Activated CD4-positive, alpha-beta memory T cell treated with anti-CD3 and anti-CD28 coated beads for 36 hours (primary cell): Measurements from ENCODE around the gene IMPG1. TPM values are rescaled to one million over a fixed set of nuclear protein-coding genes. Genes with fewer than 3 reads are reported as not detected.

ENCODE experiments used
- CTCF ChIA-PET: fragments of 350-600 bp; sonication (Branson Sonifier 250); formaldehyde crosslinking; loops from one replicate; lab custom pipeline; 2021; ENCODE audit warnings: antibody characterized with exemption, inconsistent platforms; lab: Charles Lee
- POLR2A ChIA-PET: fragments of 350-600 bp; sonication (Branson Sonifier 250); formaldehyde crosslinking; loops from one replicate; lab custom pipeline; 2021; ENCODE audit warnings: antibody characterized with exemption; lab: Charles Lee
- DNase-seq: peaks from one replicate; pipeline ENCODE4 v3.0.0-alpha.2; 2020
- H3K27ac Mint-ChIP-seq: one replicate; pipeline ENCODE4 v1.8.0; 2021; ENCODE audit warnings: mixed read lengths
- H3K27me3 Mint-ChIP-seq: one replicate; pipeline ENCODE4 v1.8.0; 2021; ENCODE audit warnings: mixed read lengths
- H3K36me3 Mint-ChIP-seq: one replicate; pipeline ENCODE4 v1.8.0; 2021; ENCODE audit warnings: mixed read lengths
- H3K4me1 Mint-ChIP-seq: one replicate; pipeline ENCODE4 v1.8.0; 2021; ENCODE audit warnings: low read depth, mixed read lengths
- H3K4me3 Mint-ChIP-seq: one replicate; pipeline ENCODE4 v1.8.0; 2021; ENCODE audit warnings: mild to moderate bottlenecking, mixed read lengths
- H3K9me3 Mint-ChIP-seq: one replicate; pipeline ENCODE4 v1.8.0; 2021; ENCODE audit warnings: mixed read lengths
- intact Hi-C: fragments of 100-400 bp; cut with micrococcal nuclease; formaldehyde crosslinking; loops from one replicate; pipeline ENCODE4 v1.15.1; 2023
- total RNA-seq, 2 experiments: library from RNA; stranded (reverse); gene quantifications; one replicate each; pipeline ENCODE4 v1.2.3, GENCODE V29; 2021

Gene IMPG1
- total RNA-seq, 2 experiments from 2014 or later: not detected

DNA sequence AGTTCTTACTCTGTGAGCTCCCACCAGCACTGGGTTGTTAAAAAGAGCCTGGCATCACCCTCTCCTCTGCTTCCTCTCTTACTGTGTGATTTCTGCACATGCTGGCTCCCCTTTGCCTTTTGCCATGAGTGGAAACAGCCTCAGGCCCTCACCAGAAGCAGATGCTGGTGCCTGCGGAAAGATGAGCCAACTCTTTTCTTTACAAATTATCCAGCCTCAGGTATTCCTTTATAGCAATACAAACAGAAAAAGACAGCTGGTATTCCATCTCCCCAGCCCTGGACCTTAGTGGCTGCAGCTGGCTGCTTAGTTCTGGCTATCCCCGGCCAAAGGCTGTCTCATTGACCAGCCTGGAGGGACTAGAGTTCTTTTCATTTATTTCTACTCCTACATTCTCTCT is 129.1 kb downstream of the IMPG1 start:
- ChIA-PET POLR2A (no interaction called here), CTCF (no interaction called here)
- H3K36me3 Mint-ChIP-seq: no peaks in the 10 kb centered on the region
- DNase-seq: no peak
- no peak overlapping the region for H3K27ac Mint-ChIP-seq
- intact Hi-C loops: no loop called here
- no peak overlapping the region for H3K4me3 Mint-ChIP-seq
- H3K4me1 Mint-ChIP-seq: no peaks in the 10 kb centered on the region
- no peaks in the 10 kb centered on the region for H3K9me3 Mint-ChIP-seq
- peaks cover 8% of the 10 kb centered on the region for H3K27me3 Mint-ChIP-seq

- Mint-ChIP-seq H3K4me1 (no peaks in the 10 kb centered on the region), H3K27ac (no peak overlapping the region), H3K4me3 (no peak overlapping the region), H3K27me3 (peaks cover 3% of the 10 kb centered on the region), H3K36me3 (no peaks in the 10 kb centered on the region), H3K9me3 (no peaks in the 10 kb centered on the region)
- intact Hi-C loops: no loop called here
- no peak for DNase-seq
- CTCF ChIA-PET: no interaction called here
- POLR2A ChIA-PET: no interaction called here
These were observed 131.0 kb downstream of the IMPG1 start for GRCh38 chr6:75941509-75941908.

- Mint-ChIP-seq H3K27me3 (peaks cover 7% of the 10 kb centered on the region), H3K27ac (no peak overlapping the region), H3K4me1 (no peaks in the 10 kb centered on the region), H3K4me3 (no peak overlapping the region), H3K9me3 (no peaks in the 10 kb centered on the region), H3K36me3 (no peaks in the 10 kb centered on the region)
- DNase-seq: no peak
- intact Hi-C loops: no loop called here
- POLR2A ChIA-PET: no interaction called here
- CTCF ChIA-PET: interaction anchor here (1.2 kb wide), 1 partner anchor 47 kb away, joined by 3 read pairs; no protein-coding TSS in a partner anchor
These were observed 131.9 kb downstream of the IMPG1 start for GRCh38 chr6:75940564-75940963.

- ChIA-PET CTCF (no interaction called here), POLR2A (no interaction called here)
- Mint-ChIP-seq H3K9me3 (no peaks in the 10 kb centered on the region), H3K27me3 (peaks cover 19% of the 10 kb centered on the region), H3K36me3 (no peaks in the 10 kb centered on the region), H3K4me1 (peaks cover 8% of the 10 kb centered on the region), H3K4me3 (no peak overlapping the region), H3K27ac (no peak overlapping the region)
- DNase-seq: no peak
- intact Hi-C loops: no loop called here
These were observed 134.6 kb downstream of the IMPG1 start for GRCh38 chr6:75937846-75938245.

GRCh38 chr6:75936682-75937081 is 135.8 kb downstream of the IMPG1 start:
- Mint-ChIP-seq H3K36me3 (no peaks in the 10 kb centered on the region), H3K4me1 (peaks cover 8% of the 10 kb centered on the region), H3K9me3 (no peaks in the 10 kb centered on the region), H3K27me3 (peaks cover 17% of the 10 kb centered on the region), H3K27ac (no peak overlapping the region), H3K4me3 (no peak overlapping the region)
- intact Hi-C loops: no loop called here
- POLR2A ChIA-PET: no interaction called here
- CTCF ChIA-PET: interaction anchor here (4.0 kb wide), 1 partner anchor 44 kb away, joined by 23 read pairs; no protein-coding TSS in a partner anchor
- DNase-seq: no peak

- Mint-ChIP-seq H3K4me3 (no peak overlapping the region), H3K36me3 (no peaks in the 10 kb centered on the region), H3K4me1 (peaks cover 8% of the 10 kb centered on the region), H3K27me3 (peaks cover 17% of the 10 kb centered on the region), H3K9me3 (no peaks in the 10 kb centered on the region), H3K27ac (no peak overlapping the region)
- CTCF ChIA-PET: interaction anchor here (0.6 to 4.0 kb wide), 5 partner anchors 11 to 721 kb away, joined by 3 to 23 read pairs (median 3); no protein-coding TSS in a partner anchor
- no peak for DNase-seq
- POLR2A ChIA-PET: no interaction called here
- intact Hi-C loops: loop anchor here (2.0 kb wide), 1 partner anchor 1523 kb away; no protein-coding TSS in a partner anchor
These were observed 137.0 kb downstream of the IMPG1 start for GRCh38 chr6:75935473-75935793.

- Mint-ChIP-seq H3K9me3 (no peaks in the 10 kb centered on the region), H3K4me3 (peak overlapping the region; percentile 40), H3K27ac (no peak overlapping the region), H3K36me3 (no peaks in the 10 kb centered on the region), H3K27me3 (peaks cover 17% of the 10 kb centered on the region), H3K4me1 (peaks cover 8% of the 10 kb centered on the region)
- intact Hi-C loops: loop anchor here (2.0 kb wide), 1 partner anchor 1524 kb away; no protein-coding TSS in a partner anchor
- POLR2A ChIA-PET: no interaction called here
- CTCF ChIA-PET: interaction anchor here (0.6 to 4.0 kb wide), 6 partner anchors 12 to 721 kb away, joined by 3 to 23 read pairs (median 3); no protein-coding TSS in a partner anchor
- DNase-seq: peak; percentile 40
These were observed 137.6 kb downstream of the IMPG1 start for GRCh38 chr6:75934643-75935472.

DNA sequence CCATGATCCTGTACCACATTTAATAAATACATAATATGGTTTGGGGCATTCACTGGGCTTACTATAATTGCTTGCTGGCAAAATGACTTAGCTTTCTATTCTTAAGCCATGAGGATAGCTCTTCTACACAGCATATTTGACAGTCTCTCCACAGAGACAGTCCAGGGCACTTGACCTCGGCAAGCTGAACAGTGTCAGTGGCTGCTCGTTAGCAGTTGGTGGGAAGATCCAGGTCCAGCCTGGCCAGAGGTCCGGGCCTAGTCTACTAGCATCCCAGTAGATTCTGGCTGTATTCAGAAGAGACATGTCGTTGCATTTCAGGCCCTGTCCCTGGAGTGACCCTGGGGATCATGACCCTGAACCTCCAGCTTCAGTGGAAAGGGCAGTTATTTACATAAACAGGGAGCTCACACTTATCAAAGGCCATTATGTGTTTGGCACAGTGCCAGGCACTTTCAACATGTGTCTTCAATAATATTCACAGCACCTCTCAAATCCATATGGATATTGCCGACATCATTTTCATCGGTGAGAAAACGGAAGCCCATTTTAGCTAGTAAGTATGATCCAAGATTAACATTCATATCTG is 139.0 kb downstream of the IMPG1 start:
- no peak for DNase-seq
- Mint-ChIP-seq H3K4me1 (peaks cover 8% of the 10 kb centered on the region), H3K9me3 (no peaks in the 10 kb centered on the region), H3K27ac (no peak overlapping the region), H3K36me3 (no peaks in the 10 kb centered on the region), H3K27me3 (peaks cover 17% of the 10 kb centered on the region), H3K4me3 (no peak overlapping the region)
- intact Hi-C loops: no loop called here
- ChIA-PET CTCF (interaction anchor here (0.5 to 4.0 kb wide), 3 partner anchors 8 to 102 kb away, joined by 3 to 23 read pairs (median 3); no protein-coding TSS in a partner anchor), POLR2A (no interaction called here)

GRCh38 chr6:75932067-75932466 is 140.4 kb downstream of the IMPG1 start:
- peaks cover 8% of the 10 kb centered on the region for H3K4me1 Mint-ChIP-seq
- ChIA-PET POLR2A (no interaction called here), CTCF (no interaction called here)
- H3K4me3 Mint-ChIP-seq: no peak overlapping the region
- intact Hi-C loops: no loop called here
- no peak overlapping the region for H3K27ac Mint-ChIP-seq
- no peaks in the 10 kb centered on the region for H3K36me3 Mint-ChIP-seq
- no peak for DNase-seq
- peaks cover 17% of the 10 kb centered on the region for H3K27me3 Mint-ChIP-seq
- H3K9me3 Mint-ChIP-seq: no peaks in the 10 kb centered on the region

DNA sequence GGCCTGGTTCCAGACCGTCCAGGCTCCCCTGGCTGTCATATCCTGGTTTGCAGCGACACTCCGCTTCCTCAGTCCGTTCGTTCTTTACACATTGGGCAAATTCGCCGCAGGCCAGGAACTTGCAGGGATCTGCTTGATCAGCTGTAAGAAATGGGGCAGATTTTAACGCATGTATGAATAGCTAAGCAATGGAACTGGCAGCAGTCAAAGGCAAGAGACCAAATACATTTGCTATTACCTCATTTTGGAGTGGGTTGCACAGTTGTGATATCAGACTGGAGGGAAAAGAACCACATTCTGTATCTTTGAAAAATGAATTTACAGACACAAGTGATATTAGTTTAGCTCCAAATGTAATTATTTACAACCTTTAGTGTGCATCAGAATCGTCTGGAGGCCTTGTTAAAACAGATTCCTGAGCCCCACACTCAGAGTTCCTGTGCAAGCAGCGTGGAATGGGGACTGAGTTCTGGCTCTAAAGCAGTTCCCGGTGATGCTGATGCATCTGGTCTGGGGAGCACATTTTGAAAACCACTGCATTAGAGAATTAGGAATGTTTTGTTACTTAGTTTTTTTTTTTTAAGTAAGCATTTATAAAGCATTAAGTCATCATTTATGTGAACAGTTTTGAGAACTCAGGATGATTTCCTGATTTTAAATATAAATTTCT is 141.3 kb downstream of the IMPG1 start:
- ChIA-PET POLR2A (no interaction called here), CTCF (interaction anchor here (1.1 kb wide), 1 partner anchor 38 kb away, joined by 5 read pairs; no protein-coding TSS in a partner anchor)
- Mint-ChIP-seq H3K4me1 (peaks cover 8% of the 10 kb centered on the region), H3K27ac (no peak overlapping the region), H3K27me3 (peaks cover 15% of the 10 kb centered on the region), H3K9me3 (no peaks in the 10 kb centered on the region), H3K4me3 (no peak overlapping the region), H3K36me3 (no peaks in the 10 kb centered on the region)
- DNase-seq: no peak
- intact Hi-C loops: no loop called here

DNA sequence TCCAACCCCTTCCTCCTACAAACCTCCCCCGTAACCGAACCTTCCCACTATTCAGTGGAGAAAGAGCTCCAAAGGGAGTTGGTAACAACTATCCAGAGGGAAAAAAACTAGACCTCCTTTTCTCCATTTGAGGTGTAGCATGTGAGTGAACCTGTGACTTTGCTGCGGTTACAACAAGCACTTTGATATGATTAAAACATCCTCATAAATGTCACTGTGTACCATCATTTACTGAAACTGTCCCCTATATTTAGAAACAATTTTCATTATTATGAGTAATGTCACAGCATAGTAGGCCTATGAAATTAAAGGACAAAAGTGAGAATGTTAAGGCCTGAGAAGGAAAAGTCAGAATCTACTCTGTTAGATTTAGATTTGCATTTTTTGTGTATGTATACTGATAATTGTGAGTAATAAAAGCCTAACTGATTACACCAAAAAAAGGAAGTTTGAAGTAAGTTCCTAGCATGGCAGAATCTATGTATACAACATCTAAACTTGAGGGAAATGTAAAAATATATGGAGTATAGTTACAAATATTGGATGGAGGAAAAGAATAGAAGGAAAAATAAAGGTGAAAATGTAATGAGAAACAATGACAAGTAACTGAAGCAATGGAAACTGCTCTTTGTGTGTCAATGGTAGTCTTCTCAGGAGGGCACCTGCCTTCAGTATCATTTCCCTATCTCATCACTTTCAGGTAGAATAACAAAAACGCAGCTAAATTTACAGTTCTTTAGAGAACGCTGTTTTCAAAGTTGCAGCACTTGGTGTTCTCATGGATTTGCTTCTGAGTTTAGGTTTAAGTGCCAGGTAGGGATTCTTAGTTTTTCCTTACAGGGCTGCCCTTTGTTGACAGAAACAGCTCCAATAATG is 145.9 kb downstream of the IMPG1 start:
- no peaks in the 10 kb centered on the region for H3K27me3 Mint-ChIP-seq
- CTCF ChIA-PET: interaction anchor here (1.2 kb wide), 1 partner anchor 34 kb away, joined by 3 read pairs; no protein-coding TSS in a partner anchor
- H3K4me1 Mint-ChIP-seq: no peaks in the 10 kb centered on the region
- H3K4me3 Mint-ChIP-seq: no peak overlapping the region
- no peak for DNase-seq
- POLR2A ChIA-PET: no interaction called here
- H3K9me3 Mint-ChIP-seq: no peaks in the 10 kb centered on the region
- H3K36me3 Mint-ChIP-seq: no peaks in the 10 kb centered on the region
- H3K27ac Mint-ChIP-seq: no peak overlapping the region
- intact Hi-C loops: no loop called here
